ENCODE data around the gene ZNF428. TPM values are rescaled to one million over a fixed set of nuclear protein-coding genes. Genes with fewer than 3 reads are reported as not detected.

The ZNF428 gene
- total and polyA plus RNA-seq, 2 of the 4 experiments (the other 2 are of a cell fraction): 9.9 to 32.3 TPM

DNA sequence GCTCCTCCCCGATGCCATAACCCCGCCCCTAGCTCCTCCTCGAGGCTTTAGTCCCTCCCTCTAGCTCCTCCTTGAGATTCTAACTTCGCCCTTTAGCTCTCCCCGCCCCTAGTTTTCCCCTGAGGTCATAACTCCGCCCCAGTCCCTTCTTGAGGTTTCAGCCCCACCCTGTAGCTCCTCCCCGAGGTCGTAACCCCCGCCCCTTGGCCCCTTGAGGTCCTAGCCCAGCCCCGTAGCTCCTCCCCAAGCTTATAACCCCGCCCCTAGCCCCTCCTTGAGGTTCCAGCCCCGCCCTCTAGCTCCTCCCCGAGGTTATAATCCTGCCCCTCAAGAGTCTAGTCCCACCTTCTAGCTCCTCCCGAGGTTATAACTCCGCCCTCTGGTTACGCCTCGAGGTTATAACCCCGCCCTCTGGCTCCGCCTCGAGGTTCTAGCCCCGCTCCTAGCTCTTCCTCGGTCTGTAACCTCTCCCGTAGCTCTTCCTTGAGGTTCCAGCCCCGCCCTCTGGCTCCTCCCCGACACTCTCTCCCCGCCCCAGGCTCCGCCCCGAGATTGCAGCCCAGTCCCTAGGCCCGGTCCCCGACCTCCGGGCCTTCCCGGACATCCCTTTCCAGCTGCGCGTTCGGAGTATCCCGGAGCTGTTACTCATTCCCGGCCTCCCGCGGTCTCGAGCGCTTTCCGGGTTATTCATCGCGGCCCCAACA lies 49.1 kb upstream of the ZNF428 start:
- WGBS, 2 experiments (ENCODE audit: extremely low coverage in 2 of 2, insufficient read length in 1 of 2): 0% methylated on average over 14 of the region's 44 CpGs; no CpG with 5 or more reads in 1 of the 2 experiments
- no peaks in the 10 kb centered on the region for H3K9me3 ChIP-seq (ENCODE audit: control insufficient read depth, insufficient read depth, low read length)
- peak overlapping the region; percentile 72 for H3K14ac ChIP-seq (replicated peaks; ENCODE audit: low read depth, low read length)
- H2AK9ac ChIP-seq (replicated peaks; ENCODE audit: low read depth, low read length, poor library complexity): peak overlapping the region; percentile 98
- H3K4ac ChIP-seq (ENCODE audit: low read depth, low read length): peak overlapping the region; percentile 84; the same call in 1 of the 2 replicates
- peaks cover 28% of the 10 kb centered on the region for H3K36me3 ChIP-seq (ENCODE audit: control insufficient read depth, insufficient read depth, low read length)
- H2BK120ac ChIP-seq (ENCODE audit: low read depth, low read length): peak overlapping the region; percentile 28; the same call in 1 of the 2 replicates
- ATAC-seq (ENCODE audit: low read depth) (peak; percentile 90), DNase-seq (peak; percentile 99)
- H4K91ac ChIP-seq (ENCODE audit: insufficient read depth, low read depth, low read length): no peak overlapping the region
- H3K18ac ChIP-seq (ENCODE audit: low read depth, low read length): peak overlapping the region; percentile 21; the same call in 1 of the 2 replicates
- intact Hi-C loops (cut with micrococcal nuclease) (loop anchor here (1.0 to 10.0 kb wide), 3 partner anchors 68 to 564 kb away; no protein-coding TSS in a partner anchor), dilution Hi-C loops (cut with HindIII; ENCODE audit: low sequenced_read_pairs, unreplicated experiment) (no loop called here), in situ Hi-C loops (cut with MboI; ENCODE audit: low sequenced_read_pairs) (no loop called here)
- BruUV-seq (replicated peaks): no TSS peak
- peak overlapping the region; percentile 77 to 91; a peak in 2 of 4 replicates for H4K8ac ChIP-seq (ENCODE audit: low read depth in 2 of 2, low read length in 2 of 2)
- no peak overlapping the region; the same call in 1 of the 2 replicates for H4K5ac ChIP-seq (ENCODE audit: low read depth, low read length)
- H2BK5ac ChIP-seq (ENCODE audit: low read depth, low read length, poor library complexity, severe bottlenecking): peak overlapping the region; percentile 86
- H3K4me1 ChIP-seq (ENCODE audit: control insufficient read depth, insufficient read depth, low read length): peaks cover 8% of the 10 kb centered on the region
- ChIA-PET POLR2A (ENCODE audit: unreplicated experiment) (interaction anchor here (1.1 kb wide), 1 partner anchor 75 kb away, joined by 3 read pairs; no protein-coding TSS in a partner anchor), CTCF (interaction anchor here (0.6 to 1.2 kb wide), 9 partner anchors 57 to 1827 kb away, joined by 3 to 4 read pairs (median 3); no protein-coding TSS in a partner anchor)
- peaks cover 37% of the 10 kb centered on the region for H4K20me1 ChIP-seq (ENCODE audit: insufficient read depth, low read length)
- peak overlapping the region; percentile 79 for H3K4me2 ChIP-seq (ENCODE audit: low read depth, low read length)
- peak overlapping the region; percentile 90 for H3K4me3 ChIP-seq (ENCODE audit: insufficient read depth, low read depth, low read length)
- H2BK20ac ChIP-seq (ENCODE audit: low read depth, low read length): no peak overlapping the region
- H3K27me3 ChIP-seq (ENCODE audit: control insufficient read depth, insufficient read depth, low read length): no peaks in the 10 kb centered on the region
- peak overlapping the region; percentile 70; the same call in 1 of the 3 replicates for H2BK15ac ChIP-seq (ENCODE audit: low read depth, low read length)
- H3K9me1 ChIP-seq (ENCODE audit: insufficient read depth, low read length): peaks cover 18% of the 10 kb centered on the region
- peak overlapping the region; percentile 83 for H3K9ac ChIP-seq (ENCODE audit: low read depth, low read length)
- peak overlapping the region; percentile 82 for H2AFZ ChIP-seq (replicated peaks; ENCODE audit: low read length, poor library complexity)
- H3K56ac ChIP-seq (ENCODE audit: extremely low read depth, insufficient read depth, low read length): peak overlapping the region; percentile 80; the same call in 1 of the 2 replicates
- peak overlapping the region; percentile 84 for H3K27ac ChIP-seq (ENCODE audit: insufficient read depth, low read length)
- H3K23ac ChIP-seq (ENCODE audit: low read depth, low read length): peak overlapping the region; percentile 57; the same call in 1 of the 2 replicates
- H2AK5ac ChIP-seq (ENCODE audit: low read depth, low read length): no peak overlapping the region
- peaks cover 33 to 45% of the 10 kb centered on the region in 2 experiments for H3K79me1 ChIP-seq (ENCODE audit: low read depth in 1 of 2, low read length in 2 of 2)
- TF ChIP-seq MAFK (IDR thresholded peaks at IDR 0.05; ENCODE audit: low read depth, low read length) (no peak), FOS (IDR thresholded peaks at IDR 0.05; ENCODE audit: low read depth, low read length) (peak; percentile 26; the same call in 1 of the 2 replicates), RAD21 (IDR thresholded peaks at IDR 0.05; ENCODE audit: low read length) (no peak), BHLHE40 (IDR thresholded peaks at IDR 0.05; ENCODE audit: low read depth, low read length) (0 out of 2 replicates have a peak, but pooled peaks have one; percentile 22), MXI1 (IDR thresholded peaks at IDR 0.05; ENCODE audit: borderline replicate concordance, low read depth, low read length) (no peak), NFE2L2 (IDR thresholded peaks at IDR 0.05; ENCODE audit: low read depth, low read length) (no peak), SMC3 (IDR thresholded peaks at IDR 0.05; ENCODE audit: low read depth, low read length) (no peak), POLR2A (IDR thresholded peaks at IDR 0.05; ENCODE audit: low read depth, low read length) (no peak; the same call in 1 of the 2 replicates), MAZ (IDR thresholded peaks at IDR 0.05; ENCODE audit: borderline replicate concordance, low read depth, low read length) (peak; percentile 76; the same call in 1 of the 2 replicates), CHD1 (IDR thresholded peaks at IDR 0.05; ENCODE audit: low read depth, low read length) (no peak), RCOR1 (IDR thresholded peaks at IDR 0.05; ENCODE audit: insufficient replicate concordance, low read length) (no peak), RFX5 (IDR thresholded peaks at IDR 0.05; ENCODE audit: low read depth, low read length) (no peak), CEBPB (IDR thresholded peaks at IDR 0.05; ENCODE audit: low read depth, low read length) (peak; percentile 13; the same call in 1 of the 2 replicates)
- TF ChIP-seq, protein P1, sequence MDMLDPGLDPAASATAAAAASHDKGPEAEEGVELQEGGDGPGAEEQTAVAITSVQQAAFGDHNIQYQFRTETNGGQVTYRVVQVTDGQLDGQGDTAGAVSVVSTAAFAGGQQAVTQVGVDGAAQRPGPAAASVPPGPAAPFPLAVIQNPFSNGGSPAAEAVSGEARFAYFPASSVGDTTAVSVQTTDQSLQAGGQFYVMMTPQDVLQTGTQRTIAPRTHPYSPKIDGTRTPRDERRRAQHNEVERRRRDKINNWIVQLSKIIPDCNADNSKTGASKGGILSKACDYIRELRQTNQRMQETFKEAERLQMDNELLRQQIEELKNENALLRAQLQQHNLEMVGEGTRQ (IDR thresholded peaks at IDR 0.05; ENCODE audit: low read depth, low read length): no peak
- TF ChIP-seq, protein P2, sequence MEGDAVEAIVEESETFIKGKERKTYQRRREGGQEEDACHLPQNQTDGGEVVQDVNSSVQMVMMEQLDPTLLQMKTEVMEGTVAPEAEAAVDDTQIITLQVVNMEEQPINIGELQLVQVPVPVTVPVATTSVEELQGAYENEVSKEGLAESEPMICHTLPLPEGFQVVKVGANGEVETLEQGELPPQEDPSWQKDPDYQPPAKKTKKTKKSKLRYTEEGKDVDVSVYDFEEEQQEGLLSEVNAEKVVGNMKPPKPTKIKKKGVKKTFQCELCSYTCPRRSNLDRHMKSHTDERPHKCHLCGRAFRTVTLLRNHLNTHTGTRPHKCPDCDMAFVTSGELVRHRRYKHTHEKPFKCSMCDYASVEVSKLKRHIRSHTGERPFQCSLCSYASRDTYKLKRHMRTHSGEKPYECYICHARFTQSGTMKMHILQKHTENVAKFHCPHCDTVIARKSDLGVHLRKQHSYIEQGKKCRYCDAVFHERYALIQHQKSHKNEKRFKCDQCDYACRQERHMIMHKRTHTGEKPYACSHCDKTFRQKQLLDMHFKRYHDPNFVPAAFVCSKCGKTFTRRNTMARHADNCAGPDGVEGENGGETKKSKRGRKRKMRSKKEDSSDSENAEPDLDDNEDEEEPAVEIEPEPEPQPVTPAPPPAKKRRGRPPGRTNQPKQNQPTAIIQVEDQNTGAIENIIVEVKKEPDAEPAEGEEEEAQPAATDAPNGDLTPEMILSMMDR (conservative IDR thresholded peaks at IDR 0.05; ENCODE audit: low read depth, low read length): no peak

Measured in IMR-90 (cell line).